GM21423 (cell line): ENCODE data around the gene USP8.
"Not testable (repeated sequence)": the region's sequence is repeated elsewhere in the genome, so short reads cannot be mapped to it uniquely, and the experiment has no call there.

Experiments
- ATAC-seq: cut with Tn5 transposase; IDR thresholded peaks from one replicate; pipeline ENCODE4 v1.9.1; 2021; ENCODE audit warnings: mild to moderate bottlenecking, moderate library complexity; ENCODE audit not compliant: unreplicated experiment

USP8 gene

DNA sequence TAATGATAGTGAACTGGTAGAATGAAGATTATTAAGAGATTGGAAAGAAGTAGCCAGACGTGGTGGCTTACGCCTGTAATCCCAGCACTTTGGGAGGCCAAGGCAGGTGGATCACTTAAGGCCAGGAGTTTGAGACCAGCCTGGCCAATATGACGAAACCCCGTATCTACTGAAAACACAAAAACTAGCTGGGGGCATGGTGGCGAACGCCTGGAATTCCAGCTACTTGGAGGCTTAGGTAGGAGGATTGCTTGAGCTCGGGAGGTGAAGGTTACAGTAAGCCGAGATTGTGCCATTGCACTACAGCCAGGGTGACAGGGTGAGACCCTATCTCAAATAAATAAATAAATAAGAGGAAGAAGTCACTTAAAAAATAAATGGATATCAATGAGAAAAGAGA, 14.0 kb downstream of the USP8 start:
- no peak for ATAC-seq

DNA sequence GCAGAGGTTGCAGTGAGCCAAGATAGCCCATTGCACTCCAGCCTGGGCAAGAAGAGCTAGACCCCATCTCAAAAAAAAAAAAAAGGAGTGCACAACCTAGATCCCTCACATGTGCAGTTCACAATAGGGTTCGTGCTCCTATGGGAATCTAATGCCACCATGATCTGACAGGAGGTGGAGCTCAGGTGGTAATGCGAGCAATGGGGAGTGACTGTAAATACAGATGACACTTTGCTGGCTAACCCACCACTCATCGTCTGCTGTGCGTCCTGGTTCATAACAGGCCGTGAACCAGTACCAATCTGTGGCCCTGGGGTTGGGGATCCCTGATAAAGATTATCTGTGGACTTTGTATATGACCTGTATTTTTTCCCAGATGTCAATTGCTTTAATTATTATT, 16.7 kb downstream of the USP8 start:
- no peak for ATAC-seq

DNA sequence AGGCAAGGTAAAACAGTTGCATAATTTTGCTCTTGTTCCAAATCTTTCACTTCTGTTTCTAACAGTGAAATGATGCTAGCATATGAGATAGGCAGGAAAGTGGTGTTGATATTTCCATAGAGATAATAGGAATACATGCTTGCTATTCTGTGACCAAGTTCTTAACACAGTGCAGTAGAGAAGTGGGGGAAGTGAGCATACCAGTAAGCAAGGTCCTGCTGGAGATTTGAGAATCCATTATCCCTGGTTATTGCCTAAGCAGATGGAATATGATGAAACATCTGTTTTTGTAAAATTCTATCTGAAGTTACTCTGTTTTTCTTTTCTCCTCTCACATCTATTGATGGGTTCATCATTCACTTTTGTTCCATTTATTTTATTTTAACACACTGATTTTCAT, 28.7 kb downstream of the USP8 start:
- no peak for ATAC-seq

DNA sequence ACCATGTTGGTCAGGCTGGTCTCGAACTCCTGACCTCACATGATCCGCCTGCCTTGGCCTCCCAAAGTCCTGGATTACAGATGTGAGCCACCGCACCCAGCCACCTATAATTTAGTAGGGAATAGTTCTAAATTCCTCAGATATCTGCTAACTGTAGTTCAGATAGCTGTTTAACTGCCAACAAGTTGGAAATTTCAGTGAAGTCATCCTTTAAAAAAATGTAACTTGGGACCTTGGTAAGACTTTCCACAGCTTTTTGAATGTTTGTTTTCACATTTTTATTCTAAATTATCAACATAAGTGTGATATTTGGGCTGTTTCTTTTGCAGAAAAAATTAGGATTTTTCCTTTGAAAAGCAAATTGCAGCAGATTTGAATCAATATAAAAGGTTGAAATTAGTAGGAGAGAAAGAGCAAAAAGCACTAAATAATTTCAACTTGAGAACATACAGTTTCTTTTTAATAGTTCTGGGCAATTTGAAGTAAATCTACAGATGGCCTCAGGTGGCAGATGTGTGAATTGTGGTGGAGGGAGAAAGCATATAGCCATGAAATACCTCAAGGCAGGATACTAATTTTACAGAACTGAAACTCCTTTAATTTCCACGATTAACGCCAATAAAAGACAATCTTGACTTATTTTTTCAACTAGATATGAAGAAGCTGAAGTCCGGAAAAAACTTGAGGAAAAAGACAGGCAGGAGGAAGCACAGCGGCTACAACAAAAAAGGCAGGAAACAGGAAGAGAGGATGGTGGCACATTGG, 34.3 kb downstream of the USP8 start:
- ATAC-seq: no peak

DNA sequence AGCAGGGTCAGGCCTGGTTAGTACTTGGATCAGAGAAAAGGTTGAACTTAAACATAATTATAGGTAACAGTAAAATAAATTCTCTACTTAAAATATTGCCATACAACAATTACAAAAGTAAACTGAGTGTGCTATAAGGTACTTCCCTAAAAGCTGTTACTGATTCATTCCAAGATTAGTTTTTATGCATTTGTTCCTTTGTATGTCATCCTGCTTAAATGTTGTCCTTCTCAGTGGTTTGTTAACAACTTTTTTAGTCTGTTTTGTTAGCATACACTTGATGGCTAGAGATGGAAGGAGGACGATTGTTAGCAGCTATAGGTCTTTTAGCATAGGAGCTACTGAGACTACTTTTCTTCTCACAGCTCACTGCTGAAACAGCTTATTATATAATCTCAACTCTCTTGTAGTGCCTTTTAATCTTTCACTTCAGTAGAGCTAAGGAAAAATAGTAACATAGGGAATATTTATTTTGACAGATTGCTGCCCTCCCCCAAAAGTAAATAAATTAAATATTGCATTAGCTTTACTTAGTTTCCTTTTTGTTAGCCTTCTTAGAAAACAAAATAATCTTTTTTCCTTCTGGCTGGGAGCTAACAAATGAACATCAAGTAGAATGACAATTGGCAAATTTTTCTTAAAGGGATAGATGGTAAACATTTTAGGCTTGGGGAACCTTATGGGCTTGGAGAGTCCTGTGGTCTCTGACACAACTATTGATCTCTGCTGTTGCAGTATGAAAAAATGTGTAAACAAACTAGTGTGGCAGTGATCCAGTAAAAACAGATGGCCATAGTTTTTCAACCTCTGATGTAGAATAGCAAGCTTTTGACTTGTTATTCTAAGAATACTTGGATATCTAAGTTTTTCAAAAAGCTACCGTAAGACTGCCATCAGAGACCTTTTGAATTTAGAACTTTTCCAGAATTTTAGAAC, 39.5 kb downstream of the USP8 start:
- no peak for ATAC-seq

DNA sequence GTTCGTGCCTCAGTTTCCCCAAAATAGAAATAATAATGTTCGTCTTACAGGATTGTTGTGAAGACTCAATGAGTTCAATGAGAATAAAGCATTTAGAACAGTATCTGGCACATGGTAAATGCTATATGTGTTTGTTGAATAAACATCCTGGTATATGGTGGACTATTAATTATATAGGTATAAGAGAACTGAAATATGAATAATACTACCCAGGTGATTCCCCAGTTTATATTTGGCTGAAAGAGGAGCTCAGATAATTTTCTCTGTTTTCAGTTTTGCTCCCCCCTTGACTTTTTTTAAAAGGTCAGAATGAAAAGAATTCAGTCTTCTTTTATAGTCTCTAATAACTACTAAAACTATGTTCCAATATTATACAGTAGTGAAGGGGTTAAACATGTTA, 46.9 kb downstream of the USP8 start:
- ATAC-seq: no peak

DNA sequence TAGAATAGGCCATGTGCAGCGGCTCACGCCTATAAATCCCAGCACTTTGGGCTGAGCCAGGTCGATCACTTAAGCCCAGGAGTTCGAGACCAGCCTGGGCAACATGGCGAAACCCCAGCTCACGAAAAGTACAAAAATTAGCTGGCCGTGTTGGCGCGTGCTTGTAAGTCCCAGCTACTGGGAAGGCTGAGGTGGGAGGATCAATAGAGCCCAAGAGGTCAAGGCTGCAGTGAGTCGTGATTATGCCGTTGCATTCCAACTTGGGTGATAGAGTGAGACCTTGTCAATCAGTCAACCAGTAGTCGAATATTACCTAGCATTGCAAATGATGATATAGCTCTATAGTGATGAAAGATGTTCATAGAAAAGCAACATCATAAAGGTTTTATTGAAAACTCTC, 51.9 kb downstream of the USP8 start:
- no peak for ATAC-seq

DNA sequence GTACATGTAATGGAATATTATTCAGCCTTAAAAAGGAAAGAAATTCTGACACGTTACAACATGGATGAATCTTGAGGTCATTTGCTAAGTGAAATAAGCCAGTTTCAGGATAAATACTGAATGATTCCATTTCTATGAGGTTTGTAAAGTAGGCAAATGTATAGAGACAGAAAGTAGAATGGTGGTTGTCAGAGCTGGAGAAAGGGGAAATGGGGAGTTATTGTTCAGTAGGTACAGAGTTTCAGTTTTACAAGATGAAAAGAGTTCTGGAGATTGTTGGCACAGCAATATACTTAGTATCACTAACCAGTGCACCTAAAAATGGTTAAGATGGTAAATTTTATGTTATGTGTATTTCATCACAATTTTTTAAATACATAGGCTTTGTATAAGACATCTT, 60.6 kb downstream of the USP8 start:
- ATAC-seq: no peak

DNA sequence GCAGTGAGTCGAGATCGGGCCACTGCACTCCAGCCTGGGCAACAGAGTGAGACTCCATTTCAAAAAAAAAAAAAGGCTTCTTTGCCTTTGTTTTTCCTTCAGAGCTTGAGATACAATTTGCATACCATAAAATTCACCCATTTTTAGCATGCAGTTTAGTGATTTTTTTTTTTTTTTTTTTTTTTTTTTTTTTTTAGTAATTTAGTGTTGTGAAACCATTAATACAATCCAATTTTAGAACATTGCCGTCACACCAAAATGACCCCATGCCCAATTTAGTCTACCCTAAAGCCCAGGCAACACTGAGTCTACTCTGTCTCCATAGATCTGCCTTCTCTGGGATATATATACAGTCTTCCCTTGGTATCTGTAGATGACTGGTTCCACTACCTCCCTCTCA, 61.2 kb downstream of the USP8 start:
- no peak for ATAC-seq

DNA sequence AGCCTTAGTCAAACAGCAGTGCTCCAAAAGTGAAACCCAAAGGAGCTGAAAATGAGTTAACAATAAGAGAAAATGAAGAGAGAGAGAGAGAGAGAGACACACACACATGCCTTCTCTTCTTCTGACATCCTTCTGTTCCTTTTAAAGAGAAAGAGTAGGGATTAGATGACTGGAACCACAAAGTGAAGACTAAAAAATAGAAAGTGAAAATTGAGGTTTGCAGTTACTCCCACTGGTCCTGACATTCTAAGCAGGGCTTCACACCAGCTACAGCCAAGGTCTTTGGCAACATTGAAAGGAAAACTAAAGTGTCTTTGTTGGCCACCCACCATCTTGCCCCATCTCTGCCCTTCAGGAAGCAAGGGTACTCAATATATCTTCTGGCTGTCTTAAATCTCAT, 63.1 kb downstream of the USP8 start:
- ATAC-seq: no peak

DNA sequence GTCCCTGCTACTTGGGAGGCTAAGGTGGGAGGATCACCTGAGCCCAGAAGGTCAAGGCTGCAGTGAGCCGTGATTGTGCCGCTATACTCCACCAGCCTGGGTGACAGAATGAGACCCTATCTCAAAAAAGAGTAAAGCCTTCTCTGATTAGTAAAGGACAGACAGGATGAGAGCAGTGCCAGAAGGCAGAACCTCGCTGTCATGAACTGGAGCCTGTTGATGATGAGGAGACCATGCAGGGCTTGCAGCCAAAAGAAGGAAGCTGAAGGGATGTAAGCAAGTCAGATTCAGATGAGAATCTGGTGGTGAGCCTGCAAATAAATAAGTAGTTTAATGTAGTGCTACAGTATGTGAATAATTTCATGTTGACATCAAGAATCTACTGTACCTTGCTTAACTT, 69.4 kb downstream of the USP8 start:
- no peak for ATAC-seq

DNA sequence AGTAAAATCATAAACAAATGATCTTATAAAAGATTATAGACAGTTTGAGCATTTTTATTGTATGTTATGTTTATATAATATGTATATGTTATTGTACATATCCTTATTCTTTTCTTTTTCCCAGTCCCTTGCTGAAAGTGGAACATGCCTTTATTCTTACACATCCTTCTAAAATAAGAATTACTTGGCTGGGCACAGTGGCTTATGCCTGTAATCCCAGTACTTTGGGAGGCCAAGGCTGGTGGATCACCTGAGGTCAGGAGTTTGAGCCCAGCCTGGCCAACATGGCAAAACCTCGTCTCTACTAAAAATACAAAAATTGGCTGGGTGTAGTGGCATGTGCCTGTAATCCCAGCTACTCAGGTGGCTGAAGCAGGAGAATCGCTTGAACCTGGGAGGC, 70.3 kb downstream of the USP8 start:
- ATAC-seq: not testable (repeated sequence)

DNA sequence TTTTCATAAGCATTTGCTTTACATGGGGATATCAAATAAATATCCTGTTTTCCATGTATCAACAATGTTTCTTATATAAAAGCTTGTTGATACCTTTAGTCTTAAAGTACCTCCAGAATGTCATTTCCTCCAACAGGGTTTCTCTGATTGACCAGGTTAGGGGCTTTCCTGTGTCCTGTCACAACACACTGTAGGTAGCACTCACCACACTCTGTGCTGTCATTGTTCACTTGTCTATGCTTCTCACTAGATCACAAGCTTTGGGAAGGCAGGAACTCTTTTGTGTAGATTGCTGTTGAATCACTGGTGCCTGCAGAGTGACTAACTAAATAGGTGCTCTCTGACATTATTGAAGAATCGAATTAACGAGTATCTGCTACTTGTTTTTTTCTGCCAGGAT, 72.5 kb downstream of the USP8 start:
- no peak for ATAC-seq

DNA sequence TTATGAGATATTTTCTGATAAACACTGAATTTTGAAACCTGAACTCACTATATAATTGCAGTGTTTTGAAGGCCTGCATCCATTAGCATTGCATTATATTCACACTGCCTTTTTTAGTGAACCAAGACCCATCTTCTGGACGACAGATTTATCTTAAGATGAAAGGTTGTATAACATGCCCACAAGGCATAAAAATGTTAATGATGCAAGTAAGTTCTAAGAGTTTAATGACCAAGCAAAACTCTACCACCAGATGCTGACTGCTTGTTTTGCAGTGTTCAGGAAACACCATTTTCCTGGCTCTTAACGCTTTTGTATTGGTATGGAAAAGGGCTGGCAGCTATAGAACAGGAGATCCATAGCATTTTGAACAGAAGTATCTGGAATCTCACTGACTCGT, 76.1 kb downstream of the USP8 start:
- ATAC-seq: no peak

DNA sequence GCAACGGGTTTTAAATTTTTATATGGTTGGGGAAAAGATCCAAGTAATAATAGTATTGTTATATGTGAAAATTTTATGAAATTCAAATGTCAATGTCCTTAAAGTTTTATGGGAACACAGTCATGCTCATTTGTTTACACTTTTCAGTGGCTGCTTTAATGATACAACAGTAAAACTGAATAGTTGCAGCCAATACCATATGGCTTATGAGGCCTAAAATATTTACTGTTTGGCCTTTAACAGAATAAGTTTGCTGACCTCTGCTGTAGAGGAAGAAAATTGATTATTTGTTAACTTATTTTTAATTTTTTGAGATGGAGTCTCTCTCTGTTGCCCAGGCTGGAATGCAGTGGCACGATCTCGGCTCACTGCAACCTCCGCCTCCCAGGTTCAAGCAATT, 77.6 kb downstream of the USP8 start:
- no peak for ATAC-seq

DNA sequence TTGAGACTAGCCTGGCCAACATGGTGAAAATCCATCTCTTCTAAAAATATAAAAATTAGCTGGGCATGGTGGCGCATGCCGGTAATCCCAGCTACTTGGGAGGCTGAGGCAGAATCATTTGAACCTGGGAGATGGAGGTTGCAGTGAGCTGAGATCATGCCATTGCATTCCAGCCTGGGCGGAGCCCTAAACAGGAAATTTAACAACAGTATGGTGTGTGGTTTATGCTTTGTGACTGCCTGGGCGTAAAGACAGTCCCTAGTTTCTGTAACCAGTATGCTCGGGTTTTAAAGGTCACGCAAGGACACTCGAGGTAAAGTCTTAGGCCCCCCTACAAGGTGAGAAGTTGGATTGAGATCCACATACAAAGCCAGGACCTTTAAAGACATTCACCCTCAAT, 78.9 kb downstream of the USP8 start:
- no peak for ATAC-seq

DNA sequence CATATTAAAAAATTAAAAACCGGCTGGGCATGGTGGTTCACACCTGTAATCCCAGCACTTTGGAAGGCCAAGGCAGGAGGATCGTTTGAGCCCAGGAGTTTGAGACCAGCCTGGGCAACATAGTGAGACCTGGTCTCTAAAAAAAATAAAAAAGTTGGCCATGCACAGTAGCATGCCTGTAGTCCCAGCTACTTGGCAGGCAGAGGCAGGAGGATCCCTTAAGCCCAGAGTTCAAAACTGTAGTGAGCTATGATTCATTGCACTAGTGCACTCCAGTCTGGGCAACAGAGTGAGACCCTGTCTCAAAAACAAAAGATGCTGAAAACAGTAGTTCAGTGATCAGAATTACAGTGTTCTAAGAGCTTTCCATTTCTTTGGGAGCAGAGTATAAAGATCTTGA, 81.5 kb downstream of the USP8 start:
- ATAC-seq: not testable (repeated sequence)

DNA sequence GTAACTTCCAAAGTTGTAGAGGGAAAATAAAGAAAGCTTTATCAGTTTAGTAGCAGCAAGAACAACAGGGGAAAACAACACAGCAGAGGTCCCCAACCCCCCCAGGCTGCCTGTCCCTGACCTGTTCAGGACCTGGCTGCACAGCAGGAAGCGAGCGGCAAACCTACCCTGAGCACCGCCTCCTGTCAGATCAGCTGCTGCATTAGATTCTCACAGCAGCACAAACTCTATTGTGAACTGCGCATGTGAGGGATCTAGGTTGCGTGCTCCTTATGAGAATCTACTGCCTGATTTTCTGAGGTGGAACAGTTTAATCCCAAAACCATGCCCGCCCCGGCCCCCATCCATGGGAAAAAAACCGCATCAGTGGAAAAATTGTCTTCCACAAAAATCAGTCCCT, 81.9 kb downstream of the USP8 start:
- ATAC-seq: no peak

DNA sequence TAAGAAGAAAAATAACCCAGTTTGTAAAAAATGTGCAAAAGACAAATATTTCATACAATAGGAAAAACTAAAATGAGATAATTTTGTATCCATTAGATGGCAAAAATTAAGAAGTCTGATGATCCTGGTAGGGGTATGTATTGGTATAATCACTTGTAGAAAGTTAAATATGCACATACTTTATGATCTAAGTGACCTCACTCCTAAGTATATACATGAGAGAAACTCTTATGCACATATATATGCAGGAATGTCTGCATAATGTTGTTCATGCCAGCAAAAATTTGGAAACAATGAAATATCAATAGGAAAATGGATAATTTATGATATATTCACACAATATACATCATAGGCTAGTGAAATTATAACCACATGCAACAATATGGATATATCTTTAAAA, 88.8 kb downstream of the USP8 start:
- no peak for ATAC-seq

DNA sequence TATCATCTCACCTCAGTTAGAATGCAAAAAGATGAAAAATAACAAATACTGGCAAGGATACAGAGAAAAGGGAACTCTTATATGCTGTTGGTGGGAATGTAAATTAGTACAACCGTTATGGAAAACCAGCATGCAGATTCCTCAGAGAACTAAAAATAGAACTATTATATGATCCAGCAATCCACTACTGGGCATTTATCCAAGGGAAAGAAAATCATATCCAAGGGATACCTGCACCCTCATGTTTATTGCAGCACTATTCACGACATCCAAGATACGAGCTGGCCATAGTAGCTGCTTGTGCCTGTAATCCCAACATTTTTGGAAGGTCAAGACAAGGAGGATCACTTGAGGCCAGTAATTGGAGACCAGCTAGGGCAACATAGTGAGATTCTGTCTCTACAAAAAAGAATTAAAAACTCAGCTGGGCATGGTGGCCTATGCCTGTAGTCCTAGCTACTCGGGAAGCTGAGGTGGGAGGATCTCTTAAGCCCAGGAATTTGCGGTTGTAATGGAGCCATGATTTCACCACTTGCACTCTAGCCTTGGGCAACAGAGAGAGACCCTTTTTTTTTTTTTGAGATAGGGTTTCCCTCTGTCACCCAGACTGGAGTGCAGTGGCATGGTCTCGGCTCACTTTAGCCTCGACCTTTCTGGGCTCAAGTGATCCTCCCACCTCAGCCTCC, 95.7 kb downstream of the USP8 start:
- ATAC-seq: no peak

DNA sequence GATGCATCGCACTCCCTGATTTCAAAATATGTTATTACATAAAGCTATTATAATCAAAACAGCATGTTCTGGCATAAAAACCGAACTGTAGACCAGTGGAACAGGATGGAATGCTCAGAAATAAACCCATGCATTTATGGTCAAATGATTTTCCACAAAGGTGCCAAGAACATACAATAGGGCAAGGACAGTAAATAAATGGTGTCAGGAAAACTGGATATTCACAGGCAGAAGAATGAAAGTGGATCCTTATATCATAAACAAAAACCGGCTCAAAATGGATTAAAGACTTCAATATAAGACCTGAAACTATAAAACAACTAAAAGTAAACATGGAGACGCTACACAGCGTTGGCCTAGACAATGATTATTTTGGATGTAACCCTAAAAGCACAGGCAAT, 99.6 kb downstream of the USP8 start:
- ATAC-seq: no peak

DNA sequence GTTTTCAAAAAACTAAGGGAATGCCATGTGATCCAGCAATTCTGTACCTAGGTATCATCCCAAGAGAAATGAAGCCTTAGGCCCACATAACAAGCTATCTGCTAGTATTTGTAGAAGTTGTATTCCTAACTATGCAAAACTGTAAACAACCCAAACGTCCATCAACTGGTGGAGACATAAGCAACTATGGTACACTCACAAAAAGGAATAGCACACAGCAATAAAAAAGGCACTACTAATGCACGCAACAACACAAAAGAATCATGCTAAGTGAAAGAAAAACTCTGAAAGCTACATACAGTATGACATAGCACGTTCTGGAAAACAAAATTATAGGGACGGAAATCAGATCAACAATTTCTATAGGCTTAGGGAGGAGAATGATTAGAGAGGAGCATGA, 107.0 kb downstream of the USP8 start:
- ATAC-seq: no peak
